ENCODE measurements around the gene HSPB1.

DNA sequence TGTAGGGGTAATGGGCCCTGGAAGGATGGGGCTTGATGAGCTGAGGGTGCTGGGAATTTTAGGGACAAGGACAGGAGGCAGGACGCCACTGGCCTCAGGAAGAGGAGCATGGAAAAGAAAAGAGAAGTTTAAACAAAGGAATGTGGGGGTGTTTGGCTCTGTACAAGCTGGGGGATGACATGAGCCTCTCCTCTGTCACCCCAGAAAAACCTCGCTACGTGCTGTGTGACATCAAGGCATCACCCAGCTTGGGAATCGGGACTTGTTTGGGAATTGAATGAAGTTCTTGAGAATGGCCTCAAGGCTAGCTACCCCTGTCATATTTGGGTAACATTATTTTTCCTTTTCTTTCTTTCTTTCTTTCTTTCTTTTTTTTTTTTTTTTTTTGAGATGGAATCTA, 47.7 kb upstream of the HSPB1 start:
- TF ChIP-seq, protein P1, sequence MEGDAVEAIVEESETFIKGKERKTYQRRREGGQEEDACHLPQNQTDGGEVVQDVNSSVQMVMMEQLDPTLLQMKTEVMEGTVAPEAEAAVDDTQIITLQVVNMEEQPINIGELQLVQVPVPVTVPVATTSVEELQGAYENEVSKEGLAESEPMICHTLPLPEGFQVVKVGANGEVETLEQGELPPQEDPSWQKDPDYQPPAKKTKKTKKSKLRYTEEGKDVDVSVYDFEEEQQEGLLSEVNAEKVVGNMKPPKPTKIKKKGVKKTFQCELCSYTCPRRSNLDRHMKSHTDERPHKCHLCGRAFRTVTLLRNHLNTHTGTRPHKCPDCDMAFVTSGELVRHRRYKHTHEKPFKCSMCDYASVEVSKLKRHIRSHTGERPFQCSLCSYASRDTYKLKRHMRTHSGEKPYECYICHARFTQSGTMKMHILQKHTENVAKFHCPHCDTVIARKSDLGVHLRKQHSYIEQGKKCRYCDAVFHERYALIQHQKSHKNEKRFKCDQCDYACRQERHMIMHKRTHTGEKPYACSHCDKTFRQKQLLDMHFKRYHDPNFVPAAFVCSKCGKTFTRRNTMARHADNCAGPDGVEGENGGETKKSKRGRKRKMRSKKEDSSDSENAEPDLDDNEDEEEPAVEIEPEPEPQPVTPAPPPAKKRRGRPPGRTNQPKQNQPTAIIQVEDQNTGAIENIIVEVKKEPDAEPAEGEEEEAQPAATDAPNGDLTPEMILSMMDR (IDR thresholded peaks at IDR 0.05): no peak
- TF ChIP-seq POLR2A (IDR thresholded peaks at IDR 0.05): no peak
